ENCODE results near the gene FADS3.

Gene FADS3

GRCh38 chr11:61832754-61833153 lies 58.6 kb downstream of the FADS3 start:
- H3K27me3 ChIP-seq (replicated peaks) = no peaks in the 10 kb centered on the region
- in situ Hi-C loops (cut with HindIII; ENCODE audit: low pct_ligation_motif_present, low sequenced_read_pairs) = no loop called here
- no peak overlapping the region for H3K27ac ChIP-seq
- DNase-seq = no peak
- peaks cover under 1% of the 10 kb centered on the region for H3K36me3 ChIP-seq (replicated peaks)
- no peak overlapping the region for H3K4me3 ChIP-seq (ENCODE audit: low read depth, low read length)
- TF ChIP-seq CTCF (IDR thresholded peaks at IDR 0.05; ENCODE audit: low read depth, low read length, missing control alignments) = no peak

DNA sequence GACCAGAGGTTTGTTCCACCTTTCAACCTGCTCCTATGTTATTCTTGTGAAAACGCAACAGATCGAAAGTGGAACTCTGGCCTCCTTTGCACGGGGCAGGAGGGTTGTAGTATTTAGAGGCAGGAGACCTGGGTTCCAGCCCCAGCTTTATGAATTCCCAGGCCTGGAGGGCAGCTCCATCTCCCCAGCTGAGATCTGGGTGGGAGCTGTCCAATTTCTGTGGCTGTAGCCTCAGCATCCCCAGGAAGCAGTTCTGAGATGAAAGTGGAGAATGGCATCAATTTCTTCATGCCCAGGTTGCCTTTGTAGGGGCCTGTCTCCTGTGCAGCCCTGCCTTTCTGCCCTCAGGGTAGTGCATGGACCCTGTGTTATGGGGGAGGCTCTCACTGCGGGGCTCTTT lies 59.1 kb downstream of the FADS3 start:
- in situ Hi-C loops (cut with HindIII; ENCODE audit: low pct_ligation_motif_present, low sequenced_read_pairs) = no loop called here
- no peak overlapping the region for H3K27ac ChIP-seq
- H3K36me3 ChIP-seq (replicated peaks) = no peaks in the 10 kb centered on the region

GRCh38 chr11:61830237-61831105 lies 60.9 kb downstream of the FADS3 start:
- H3K36me3 ChIP-seq (replicated peaks) = no peaks in the 10 kb centered on the region
- no peak for TF ChIP-seq CTCF (IDR thresholded peaks at IDR 0.05; ENCODE audit: low read depth, low read length, missing control alignments)
- in situ Hi-C loops (cut with HindIII; ENCODE audit: low pct_ligation_motif_present, low sequenced_read_pairs) = no loop called here
- peak overlapping the region; percentile 97 for H3K4me3 ChIP-seq (ENCODE audit: low read depth, low read length)
- H3K27me3 ChIP-seq (replicated peaks) = no peaks in the 10 kb centered on the region
- no peak overlapping the region for H3K27ac ChIP-seq
- DNase-seq = no peak

More for the DNA sequence above, 59.1 kb downstream of the FADS3 start:
- TF ChIP-seq CTCF (IDR thresholded peaks at IDR 0.05; ENCODE audit: low read depth, low read length, missing control alignments) = no peak
- Histone ChIP-seq H3K4me3 (ENCODE audit: low read depth, low read length) (no peak overlapping the region), H3K27me3 (replicated peaks) (no peaks in the 10 kb centered on the region)
- DNase-seq = no peak

DNA sequence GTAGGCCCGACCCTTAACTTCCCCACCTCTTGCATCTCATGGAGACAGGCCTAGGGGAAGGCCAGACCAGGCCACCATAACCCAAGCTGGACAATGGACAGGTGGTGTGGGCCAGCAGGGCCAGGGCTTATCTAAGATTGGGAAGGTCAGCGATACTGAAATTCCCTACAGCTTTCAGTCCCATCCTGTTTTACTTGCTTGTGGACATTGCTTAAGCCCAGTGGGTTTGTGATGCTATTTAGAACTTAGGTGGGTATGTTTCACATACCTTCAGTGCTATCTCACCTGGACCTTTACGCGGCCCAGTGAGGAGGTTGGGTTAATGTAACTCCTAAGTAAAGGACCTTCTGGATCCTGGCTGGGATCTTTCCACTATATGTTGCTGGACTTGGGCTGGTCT lies 61.5 kb downstream of the FADS3 start:
- in situ Hi-C loops (cut with HindIII; ENCODE audit: low pct_ligation_motif_present, low sequenced_read_pairs) = no loop called here
- Histone ChIP-seq H3K27ac (no peak overlapping the region), H3K27me3 (replicated peaks) (no peaks in the 10 kb centered on the region), H3K4me3 (ENCODE audit: low read depth, low read length) (peak overlapping the region; percentile 97), H3K36me3 (replicated peaks) (no peaks in the 10 kb centered on the region)
- no peak for TF ChIP-seq CTCF (IDR thresholded peaks at IDR 0.05; ENCODE audit: low read depth, low read length, missing control alignments)
- DNase-seq = no peak

- DNase-seq = no peak
- in situ Hi-C loops (cut with HindIII; ENCODE audit: low pct_ligation_motif_present, low sequenced_read_pairs) = no loop called here
- H3K27ac ChIP-seq = peak overlapping the region; percentile 58
Measured at GRCh38 chr11:61828629-61829407, 62.5 kb downstream of the FADS3 start.

More at GRCh38 chr11:61828629-61829407, 62.5 kb downstream of the FADS3 start:
- peak; percentile 72 for TF ChIP-seq CTCF (IDR thresholded peaks at IDR 0.05; ENCODE audit: low read depth, low read length, missing control alignments)
- Histone ChIP-seq H3K27me3 (replicated peaks) (no peaks in the 10 kb centered on the region), H3K4me3 (ENCODE audit: low read depth, low read length) (peak overlapping the region; percentile 97), H3K36me3 (replicated peaks) (no peaks in the 10 kb centered on the region)
